Activated CD4-positive, alpha-beta memory T cell treated with anti-CD3 and anti-CD28 coated beads, Interleukin-2, amount 10 ng/mL, durations not matched to agents 7 days and 5 days (primary cell): ENCODE data around the gene ARHGAP6. TPM values are rescaled to one million over a fixed set of nuclear protein-coding genes. Genes with fewer than 3 reads are reported as not detected.

Experiments used
- CTCF ChIA-PET: fragments of 350-600 bp; sonication (Branson Sonifier 250); formaldehyde crosslinking; loops from one replicate; lab custom pipeline; 2021; ENCODE audit warnings: antibody characterized with exemption, inconsistent platforms; lab: Charles Lee
- POLR2A ChIA-PET: fragments of 350-600 bp; sonication (Branson Sonifier 250); formaldehyde crosslinking; loops from one replicate; lab custom pipeline; 2021; ENCODE audit warnings: antibody characterized with exemption; lab: Charles Lee
- DNase-seq: peaks from one replicate; pipeline ENCODE4 v3.0.0-alpha.2; 2020
- H3K27ac Mint-ChIP-seq: one replicate; pipeline ENCODE4 v1.8.0; 2021; ENCODE audit warnings: mild to moderate bottlenecking, mixed read lengths
- H3K27me3 Mint-ChIP-seq: one replicate; pipeline ENCODE4 v1.8.0; 2021; ENCODE audit warnings: mixed read lengths
- H3K36me3 Mint-ChIP-seq: one replicate; pipeline ENCODE4 v1.8.0; 2021; ENCODE audit warnings: low read depth, mixed read lengths
- H3K4me1 Mint-ChIP-seq: one replicate; pipeline ENCODE4 v1.8.0; 2021; ENCODE audit warnings: mixed read lengths
- H3K4me3 Mint-ChIP-seq: one replicate; pipeline ENCODE4 v1.8.0; 2021; ENCODE audit warnings: mild to moderate bottlenecking, mixed read lengths
- H3K9me3 Mint-ChIP-seq: one replicate; pipeline ENCODE4 v1.8.0; 2021; ENCODE audit warnings: mixed read lengths
- total RNA-seq, 2 experiments: library from RNA; stranded (reverse); gene quantifications; one replicate each; pipeline ENCODE4 v1.2.3, GENCODE V29; 2021

ARHGAP6 gene
- total RNA-seq, 2 experiments from 2014 or later = not detected

- H3K4me1 Mint-ChIP-seq = no peaks in the 10 kb centered on the region
- H3K27ac Mint-ChIP-seq = no peak overlapping the region
- H3K9me3 Mint-ChIP-seq = no peaks in the 10 kb centered on the region
- POLR2A ChIA-PET = no interaction called here
- no peaks in the 10 kb centered on the region for H3K36me3 Mint-ChIP-seq
- no peak overlapping the region for H3K4me3 Mint-ChIP-seq
- peaks cover 7% of the 10 kb centered on the region for H3K27me3 Mint-ChIP-seq
- DNase-seq = no peak
- CTCF ChIA-PET = no interaction called here
Measured at GRCh38 chrX:11551151-11551550, 114.6 kb downstream of the ARHGAP6 start.

- no peaks in the 10 kb centered on the region for H3K36me3 Mint-ChIP-seq
- no peaks in the 10 kb centered on the region for H3K4me1 Mint-ChIP-seq
- ChIA-PET CTCF (no interaction called here), POLR2A (no interaction called here)
- DNase-seq = no peak
- H3K4me3 Mint-ChIP-seq = no peak overlapping the region
- H3K27me3 Mint-ChIP-seq = peaks cover 2% of the 10 kb centered on the region
- H3K27ac Mint-ChIP-seq = no peak overlapping the region
- H3K9me3 Mint-ChIP-seq = no peaks in the 10 kb centered on the region
Measured at GRCh38 chrX:11546917-11547316, 118.8 kb downstream of the ARHGAP6 start.

- H3K4me3 Mint-ChIP-seq = no peak overlapping the region
- DNase-seq = no peak
- H3K4me1 Mint-ChIP-seq = no peaks in the 10 kb centered on the region
- no peak overlapping the region for H3K27ac Mint-ChIP-seq
- ChIA-PET CTCF (no interaction called here), POLR2A (no interaction called here)
- no peaks in the 10 kb centered on the region for H3K36me3 Mint-ChIP-seq
- no peaks in the 10 kb centered on the region for H3K9me3 Mint-ChIP-seq
- H3K27me3 Mint-ChIP-seq = no peaks in the 10 kb centered on the region
Measured at GRCh38 chrX:11543249-11543648, 122.5 kb downstream of the ARHGAP6 start.

GRCh38 chrX:11541510-11541909 is 124.2 kb downstream of the ARHGAP6 start:
- no peak overlapping the region for H3K4me3 Mint-ChIP-seq
- CTCF ChIA-PET = no interaction called here
- H3K4me1 Mint-ChIP-seq = no peaks in the 10 kb centered on the region
- no peaks in the 10 kb centered on the region for H3K9me3 Mint-ChIP-seq
- H3K36me3 Mint-ChIP-seq = no peaks in the 10 kb centered on the region
- no peak for DNase-seq
- H3K27me3 Mint-ChIP-seq = no peaks in the 10 kb centered on the region
- no peak overlapping the region for H3K27ac Mint-ChIP-seq
- POLR2A ChIA-PET = interaction anchor here (0.7 kb wide), 1 partner anchor 89 kb away, joined by 3 read pairs; no protein-coding TSS in a partner anchor

GRCh38 chrX:11540532-11541377 is 125.0 kb downstream of the ARHGAP6 start:
- H3K4me3 Mint-ChIP-seq = no peak overlapping the region
- ChIA-PET POLR2A (no interaction called here), CTCF (no interaction called here)
- H3K9me3 Mint-ChIP-seq = no peaks in the 10 kb centered on the region
- DNase-seq = no peak
- H3K27me3 Mint-ChIP-seq = no peaks in the 10 kb centered on the region
- no peaks in the 10 kb centered on the region for H3K36me3 Mint-ChIP-seq
- no peaks in the 10 kb centered on the region for H3K4me1 Mint-ChIP-seq
- no peak overlapping the region for H3K27ac Mint-ChIP-seq

GRCh38 chrX:11537141-11537540 is 128.6 kb downstream of the ARHGAP6 start:
- POLR2A ChIA-PET = no interaction called here
- H3K27ac Mint-ChIP-seq = no peak overlapping the region
- DNase-seq = no peak
- no peak overlapping the region for H3K4me3 Mint-ChIP-seq
- no peaks in the 10 kb centered on the region for H3K4me1 Mint-ChIP-seq
- no peaks in the 10 kb centered on the region for H3K27me3 Mint-ChIP-seq
- CTCF ChIA-PET = interaction anchor here (0.7 to 1.5 kb wide), 2 partner anchors 230 to 238 kb away, joined by 3 read pairs; no protein-coding TSS in a partner anchor
- no peaks in the 10 kb centered on the region for H3K36me3 Mint-ChIP-seq
- H3K9me3 Mint-ChIP-seq = no peaks in the 10 kb centered on the region

GRCh38 chrX:11535156-11535919 is 130.4 kb downstream of the ARHGAP6 start:
- Mint-ChIP-seq H3K27ac (no peak overlapping the region), H3K27me3 (no peaks in the 10 kb centered on the region), H3K36me3 (no peaks in the 10 kb centered on the region), H3K9me3 (no peaks in the 10 kb centered on the region), H3K4me3 (no peak overlapping the region), H3K4me1 (no peaks in the 10 kb centered on the region)
- DNase-seq = no peak
- ChIA-PET CTCF (interaction anchor here (2.1 kb wide), 1 partner anchor 235 kb away, joined by 6 read pairs; no protein-coding TSS in a partner anchor), POLR2A (no interaction called here)

GRCh38 chrX:11533199-11533651 is 132.5 kb downstream of the ARHGAP6 start:
- Mint-ChIP-seq H3K4me3 (no peak overlapping the region), H3K27ac (no peak overlapping the region), H3K4me1 (no peaks in the 10 kb centered on the region), H3K9me3 (no peaks in the 10 kb centered on the region), H3K27me3 (peaks cover 3% of the 10 kb centered on the region), H3K36me3 (no peaks in the 10 kb centered on the region)
- POLR2A ChIA-PET = no interaction called here
- DNase-seq = no peak
- CTCF ChIA-PET = no interaction called here

GRCh38 chrX:11532291-11533078 is 133.2 kb downstream of the ARHGAP6 start:
- Mint-ChIP-seq H3K27ac (no peak overlapping the region), H3K36me3 (no peaks in the 10 kb centered on the region), H3K4me3 (no peak overlapping the region), H3K27me3 (peaks cover 3% of the 10 kb centered on the region), H3K9me3 (no peaks in the 10 kb centered on the region), H3K4me1 (no peaks in the 10 kb centered on the region)
- no peak for DNase-seq
- ChIA-PET CTCF (interaction anchor here (1.2 to 1.6 kb wide), 2 partner anchors 151 to 242 kb away, joined by 4 to 10 read pairs; no protein-coding TSS in a partner anchor), POLR2A (no interaction called here)

GRCh38 chrX:11531226-11531625 is 134.5 kb downstream of the ARHGAP6 start:
- H3K9me3 Mint-ChIP-seq = no peaks in the 10 kb centered on the region
- no peaks in the 10 kb centered on the region for H3K36me3 Mint-ChIP-seq
- peaks cover 3% of the 10 kb centered on the region for H3K27me3 Mint-ChIP-seq
- no peaks in the 10 kb centered on the region for H3K4me1 Mint-ChIP-seq
- H3K27ac Mint-ChIP-seq = no peak overlapping the region
- ChIA-PET CTCF (interaction anchor here (0.9 to 1.6 kb wide), 3 partner anchors 150 to 243 kb away, joined by 3 to 10 read pairs (median 4); no protein-coding TSS in a partner anchor), POLR2A (no interaction called here)
- DNase-seq = no peak
- no peak overlapping the region for H3K4me3 Mint-ChIP-seq

GRCh38 chrX:11530621-11531020 is 135.1 kb downstream of the ARHGAP6 start:
- Mint-ChIP-seq H3K9me3 (no peaks in the 10 kb centered on the region), H3K27ac (no peak overlapping the region), H3K36me3 (no peaks in the 10 kb centered on the region), H3K27me3 (peaks cover 3% of the 10 kb centered on the region), H3K4me1 (no peaks in the 10 kb centered on the region), H3K4me3 (no peak overlapping the region)
- DNase-seq = no peak
- POLR2A ChIA-PET = no interaction called here
- CTCF ChIA-PET = interaction anchor here (1.6 kb wide), 1 partner anchor 149 kb away, joined by 4 read pairs; no protein-coding TSS in a partner anchor

- H3K4me3 Mint-ChIP-seq = no peak overlapping the region
- peaks cover 3% of the 10 kb centered on the region for H3K27me3 Mint-ChIP-seq
- H3K9me3 Mint-ChIP-seq = no peaks in the 10 kb centered on the region
- no peaks in the 10 kb centered on the region for H3K36me3 Mint-ChIP-seq
- DNase-seq = no peak
- ChIA-PET POLR2A (no interaction called here), CTCF (no interaction called here)
- H3K27ac Mint-ChIP-seq = no peak overlapping the region
- no peaks in the 10 kb centered on the region for H3K4me1 Mint-ChIP-seq
Measured at GRCh38 chrX:11528623-11529022, 137.1 kb downstream of the ARHGAP6 start.
